B cell (primary cell): ENCODE data around the gene NLRP1. TPM values are rescaled to one million over a fixed set of nuclear protein-coding genes. Genes with fewer than 3 reads are reported as not detected.

Source experiments
- ATAC-seq: fragments of 200-7000 bp; cut with Tn5 transposase; one replicate; pipeline ENCODE4 v1.10.0; 2021; ENCODE audit warnings: low read depth, mild to moderate bottlenecking, moderate number of reproducible peaks, moderate library complexity
- CTCF ChIA-PET: fragments of 350-600 bp; sonication (Branson Sonifier 250); formaldehyde crosslinking; loops from one replicate; lab custom pipeline; 2021; ENCODE audit warnings: antibody characterized with exemption, inconsistent platforms; lab: Charles Lee
- POLR2A ChIA-PET: fragments of 350-600 bp; sonication (Branson Sonifier 250); formaldehyde crosslinking; loops from one replicate; lab custom pipeline; 2021; ENCODE audit warnings: antibody characterized with exemption; lab: Charles Lee
- DNase-seq: peaks from one replicate; pipeline ENCODE4 v3.0.0; 2013
- H2AFZ ChIP-seq: 2 replicates; pipeline ENCODE4 v1.6.1; 2012; ENCODE audit warnings: mild to moderate bottlenecking, low read depth, low read length; ENCODE audit not compliant: insufficient read depth, poor library complexity, severe bottlenecking
- H3K27ac ChIP-seq, 2 donors: 1 replicate in 1 of 2; 2 replicates in 1 of 2; pipeline ENCODE4 v1.5.1; 2012 to 2013; ENCODE audit warnings: low read length in 2 of 2, mild to moderate bottlenecking in 2 of 2, moderate library complexity in 1 of 2
- H3K27me3 ChIP-seq, 4 experiments: fragments of 200-600 bp in 1 of 4; sonication (generic) in 1 of 4; replicated peaks in 1 of 4; 1 replicate in 2 of 4; 2 replicates in 2 of 4; pipeline versions ENCODE4 v1.6.1 to v1.7.0; 2013 to 2016; ENCODE audit warnings: low read length in 3 of 4, mild to moderate bottlenecking in 2 of 4, mixed read lengths in 1 of 4, moderate library complexity in 1 of 4; ENCODE audit not compliant: insufficient read depth in 4 of 4, control insufficient read depth in 3 of 4; ENCODE audit errors: control extremely low read depth in 1 of 4
- H3K36me3 ChIP-seq, 2 experiments: replicated peaks in 1 of 2; 1 replicate in 1 of 2; 2 replicates in 1 of 2; pipeline versions ENCODE4 v1.6.1 to v1.7.1; 2013; ENCODE audit warnings: low read length in 1 of 2; ENCODE audit not compliant: insufficient read depth in 2 of 2, control insufficient read depth in 1 of 2; ENCODE audit errors: control extremely low read depth in 1 of 2, extremely low read depth in 1 of 2
- H3K4me1 ChIP-seq, 2 donors: fragments of 200-600 bp in 1 of 2; sonication (generic) in 1 of 2; 1 replicate in 1 of 2; 2 replicates in 1 of 2; pipeline versions ENCODE4 v1.5.1 to v1.6.1; 2013 to 2017; ENCODE audit warnings: low read length in 2 of 2; ENCODE audit not compliant: control insufficient read depth in 2 of 2, insufficient read depth in 2 of 2
- H3K4me2 ChIP-seq: replicated peaks from 2 replicates; pipeline ENCODE3; 2012; ENCODE audit warnings: mild to moderate bottlenecking, low read depth, low read length; ENCODE audit not compliant: poor library complexity, severe bottlenecking
- H3K4me3 ChIP-seq, 5 experiments: fragments of 200-600 bp in 1 of 5; sonication (generic) in 1 of 5; 1 replicate in 3 of 5; 2 replicates in 2 of 5; pipeline versions ENCODE4 v1.5.1 to v1.7.0; 2011 to 2016; ENCODE audit warnings: low read length in 4 of 5, mild to moderate bottlenecking in 4 of 5, low read depth in 2 of 5, control low read depth in 1 of 5, moderate library complexity in 1 of 5; ENCODE audit not compliant: insufficient read depth in 1 of 5; ENCODE audit errors: control extremely low read depth in 1 of 5, extremely low read depth in 1 of 5
- H3K79me2 ChIP-seq: fragments of 200-600 bp; sonication (generic); one replicate; pipeline ENCODE4 v1.6.0; 2016; ENCODE audit warnings: low read length; ENCODE audit not compliant: control insufficient read depth, insufficient read depth
- H3K9ac ChIP-seq: fragments of 200-600 bp; sonication (generic); 2 replicates; pipeline ENCODE4 v1.6.1; 2017; ENCODE audit warnings: mild to moderate bottlenecking, low read length, moderate library complexity
- H3K9me3 ChIP-seq, 3 donors: one replicate each; pipeline versions ENCODE4 v1.6.1 to v1.7.1; 2013; ENCODE audit warnings: low read length in 2 of 3; ENCODE audit not compliant: control insufficient read depth in 2 of 3, insufficient read depth in 1 of 3; ENCODE audit errors: control extremely low read depth in 1 of 3
- H4K20me1 ChIP-seq: 2 replicates; pipeline ENCODE4 v1.6.0; 2012; ENCODE audit warnings: mild to moderate bottlenecking, low read length; ENCODE audit not compliant: insufficient read depth, control insufficient read depth, poor library complexity, severe bottlenecking
- H3K27ac Mint-ChIP-seq: one replicate; pipeline ENCODE4 v1.8.0; 2021; ENCODE audit warnings: mixed read lengths
- H3K27me3 Mint-ChIP-seq: one replicate; pipeline ENCODE4 v1.8.0; 2021; ENCODE audit warnings: mixed read lengths
- H3K4me1 Mint-ChIP-seq: one replicate; pipeline ENCODE4 v1.8.0; 2021; ENCODE audit warnings: mixed read lengths
- H3K4me3 Mint-ChIP-seq: one replicate; pipeline ENCODE4 v1.8.0; 2021; ENCODE audit warnings: mixed read lengths
- H3K9me3 Mint-ChIP-seq: one replicate; pipeline ENCODE4 v1.8.0; 2022; ENCODE audit warnings: mixed read lengths; ENCODE audit not compliant: insufficient read depth
- CTCF ChIP-seq: fragments of 200-600 bp; IDR thresholded peaks from one replicate; pipeline ENCODE4 v1.8.0; 2022; ENCODE audit warnings: antibody characterized with exemption, mild to moderate bottlenecking
- EZH2 ChIP-seq: IDR thresholded peaks from 2 replicates; pipeline ENCODE4 v1.6.1; 2012; ENCODE audit warnings: borderline replicate concordance, low read depth, mild to moderate bottlenecking, moderate library complexity, low read length; ENCODE audit not compliant: insufficient read depth, poor library complexity, severe bottlenecking
- WGBS: methylation state at CpG from one replicate; pipeline ENCODE4 v1.1.5; 2013; ENCODE audit warnings: missing lambda C conversion rate; ENCODE audit not compliant: insufficient coverage; 5-methylcytosine and 5-hydroxymethylcytosine counted together
- intact Hi-C: fragments of 100-400 bp; cut with micrococcal nuclease; formaldehyde crosslinking; loops from one replicate; pipeline ENCODE4 v1.10.0; 2022
- polyA plus RNA-seq: library from polyadenylated mRNA; depleted of rRNA; stranded (reverse); fragments of >200 nt; gene quantifications from 2 replicates; pipeline ENCODE4 v1.2.3, GENCODE V29; 2012
- total RNA-seq, 2 donors: library from RNA; stranded (reverse); fragments of 120-200 nt in 1 of 2; gene quantifications; 1 replicate in 1 of 2; 2 replicates in 1 of 2; pipeline versions ENCODE4 v1.2.3 to v1.2.4, GENCODE V29; 2013 to 2022

The NLRP1 gene
- total and polyA plus RNA-seq, 2 donors (not counting 1 experiment from before 2014, with no cell fraction given), result 141 to 189 TPM

- Histone ChIP-seq H3K79me2 (no peaks in the 10 kb centered on the region), H3K9me3 (no peaks in the 10 kb centered on the region), H3K36me3 (peaks cover 0 to 13% of the 10 kb centered on the region in 2 experiments), H3K4me3 (no peak overlapping the region), H3K27ac (no peak overlapping the region), H4K20me1 (no peaks in the 10 kb centered on the region), H3K9ac (no peak overlapping the region), H3K27me3 (peaks cover 0 to 6% (median 2%) of the 10 kb centered on the region in 4 experiments), H3K4me1 (peaks cover 10 to 22% of the 10 kb centered on the region in 2 donors), H2AFZ (no peak overlapping the region), H3K4me2 (no peak overlapping the region)
- ChIA-PET CTCF (no interaction called here), POLR2A (interaction anchor here (0.7 kb wide), 1 partner anchor 1362 kb away, joined by 6 read pairs; no protein-coding TSS in a partner anchor)
- ATAC-seq (no peak), DNase-seq (no peak)
- Mint-ChIP-seq H3K27me3 (no peaks in the 10 kb centered on the region), H3K27ac (no peak overlapping the region), H3K4me3 (peak overlapping the region; percentile 13), H3K9me3 (no peaks in the 10 kb centered on the region), H3K4me1 (peaks cover 25% of the 10 kb centered on the region)
- intact Hi-C loops, result no loop called here
- 100% methylated on average over 4 of the region's 4 CpGs for WGBS
- TF ChIP-seq CTCF (no peak), EZH2 (no peak)
Measured at GRCh38 chr17:5502552-5502951, 81.8 kb downstream of the NLRP1 start.

- 90% methylated on average over 4 of the region's 8 CpGs for WGBS
- intact Hi-C loops, result no loop called here
- no peak overlapping the region for H3K9ac ChIP-seq
- H3K27me3 Mint-ChIP-seq, result no peaks in the 10 kb centered on the region
- CTCF ChIA-PET, result no interaction called here
- peak overlapping the region; percentile 0 for H3K27ac Mint-ChIP-seq
- H3K9me3 Mint-ChIP-seq, result no peaks in the 10 kb centered on the region
- no peak overlapping the region for H2AFZ ChIP-seq
- peak overlapping the region; percentile 98 for H3K4me3 Mint-ChIP-seq
- H4K20me1 ChIP-seq, result no peaks in the 10 kb centered on the region
- H3K36me3 ChIP-seq, result peaks cover 0 to 13% of the 10 kb centered on the region in 2 experiments
- no peak overlapping the region for H3K27ac ChIP-seq
- H3K9me3 ChIP-seq, result no peaks in the 10 kb centered on the region
- POLR2A ChIA-PET, result interaction anchor here (2.7 kb wide), 1 partner anchor 15 kb away, joined by 12 read pairs; the partner anchor contains the start of genes DERL2 and MIS12
- no peak for DNase-seq
- no peak overlapping the region for H3K4me2 ChIP-seq
- no peaks in the 10 kb centered on the region for H3K79me2 ChIP-seq
- H3K4me3 ChIP-seq, result no peak overlapping the region
- peaks cover 0 to 6% (median 3%) of the 10 kb centered on the region in 4 experiments for H3K27me3 ChIP-seq
- no peak for ATAC-seq
- peaks cover 25% of the 10 kb centered on the region for H3K4me1 Mint-ChIP-seq
- peaks cover 10 to 22% of the 10 kb centered on the region in 2 donors for H3K4me1 ChIP-seq
- no peak for TF ChIP-seq EZH2
Measured at GRCh38 chr17:5501685-5502084, 82.6 kb downstream of the NLRP1 start.
